Peyer's patch (tissue), 4 donors: Measurements from ENCODE around the gene KLHL17. TPM values are rescaled to one million over a fixed set of nuclear protein-coding genes. Genes with fewer than 3 reads are reported as not detected.

Experiments
- DNase-seq, 3 donors: peaks; one replicate each; pipeline ENCODE4 v3.0.0-alpha.2; 2017 to 2019
- H3K27ac ChIP-seq, 4 donors: fragments of 200-600 bp; sonication (generic); one replicate each; pipeline ENCODE4 v1.5.1; 2016 to 2019
- H3K27me3 ChIP-seq, 2 donors: fragments of 200-600 bp; sonication (generic); one replicate each; pipeline ENCODE4 v1.5.1; 2019
- H3K36me3 ChIP-seq, 3 donors: fragments of 200-600 bp; sonication (generic); one replicate each; pipeline ENCODE4 v1.5.1; 2016 to 2019
- H3K4me1 ChIP-seq, 4 donors: fragments of 200-600 bp; sonication (generic); one replicate each; pipeline ENCODE4 v1.5.1; 2016 to 2019
- H3K4me3 ChIP-seq, 4 donors: fragments of 200-600 bp; sonication (generic); 1 replicate in 3 of 4; 2 replicates in 1 of 4; pipeline ENCODE4 v1.5.1; 2016 to 2019; ENCODE audit warnings: mild to moderate bottlenecking in 1 of 4
- H3K9me3 ChIP-seq, 4 donors: fragments of 200-600 bp; sonication (generic); one replicate each; pipeline ENCODE4 v1.5.1; 2016 to 2019; ENCODE audit warnings: mild to moderate bottlenecking in 1 of 4
- POLR2A ChIP-seq, 2 donors: fragments of 450-650 bp; IDR thresholded peaks; one replicate each; pipeline ENCODE4 v1.5.1; 2017; ENCODE audit warnings: antibody characterized with exemption in 2 of 2, mild to moderate bottlenecking in 2 of 2, moderate library complexity in 2 of 2
- total RNA-seq, 4 donors: library from RNA; depleted of rRNA; stranded (reverse); fragments of >200 nt; gene quantifications; one replicate each; pipeline ENCODE4 v1.1.0, GENCODE V29; 2016
- TF ChIP-seq, protein P1 (sequence below), 6 experiments: fragments of 450-650 bp in 4 of 6; fragments of 200-600 bp in 2 of 6; sonication (generic) in 1 of 6; IDR thresholded peaks; one replicate each; pipeline ENCODE4 v1.5.1; 2017 to 2019; ENCODE audit warnings: antibody characterized with exemption in 6 of 6, mild to moderate bottlenecking in 3 of 6, moderate library complexity in 1 of 6

The KLHL17 gene
- total RNA-seq, 4 donors from 2014 or later: 14.9 to 17.0 (median 15.8) TPM

DNA sequence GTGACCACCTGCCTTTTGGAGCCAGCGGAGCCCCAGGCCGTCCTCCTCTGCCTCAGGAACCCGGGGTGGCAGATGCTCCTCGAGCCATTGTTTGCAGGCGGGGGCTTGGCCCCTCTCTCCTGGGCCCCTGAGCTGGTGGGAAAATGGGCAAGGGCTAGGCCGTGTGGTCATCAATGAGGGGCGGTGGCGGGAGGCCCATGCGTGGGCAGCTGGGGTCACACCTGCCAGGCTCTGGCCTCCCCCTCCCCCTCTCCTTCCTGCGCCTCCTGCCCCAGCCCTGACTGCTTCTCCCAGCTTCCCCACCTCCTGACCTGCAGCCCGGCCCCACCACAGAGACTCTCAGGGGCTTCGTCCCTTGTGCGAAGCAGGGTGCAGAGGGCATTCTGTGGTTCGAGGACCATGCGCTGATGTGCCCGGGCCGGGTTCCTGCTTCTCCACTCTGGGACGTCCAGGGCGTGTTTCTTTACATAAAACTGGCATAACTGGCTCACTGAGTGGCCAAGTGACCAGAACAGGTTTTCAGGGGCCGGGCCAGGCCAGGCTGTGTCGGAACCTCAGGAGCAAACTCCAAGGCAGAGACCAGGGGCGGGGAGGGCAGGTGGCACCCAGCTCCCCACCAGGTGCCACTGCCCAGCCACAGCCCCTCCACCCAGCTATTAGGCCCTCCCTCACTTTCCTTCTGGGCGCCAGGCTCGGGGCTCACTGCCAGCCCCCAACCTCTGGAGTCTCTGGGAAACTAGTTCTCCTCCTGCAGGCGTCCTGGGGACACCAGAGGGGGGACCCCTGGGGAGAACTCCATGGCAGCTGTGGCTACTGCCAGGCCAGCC is 27.4 kb upstream of the KLHL17 start:
- H3K36me3 ChIP-seq: no peaks in the 10 kb centered on the region
- no peaks in the 10 kb centered on the region for H3K9me3 ChIP-seq
- peaks cover 0 to 31% of the 10 kb centered on the region in 2 donors for H3K27me3 ChIP-seq
- H3K4me3 ChIP-seq: no peak overlapping the region
- TF ChIP-seq POLR2A (IDR thresholded peaks at IDR 0.05): no peak
- TF ChIP-seq, protein P1, sequence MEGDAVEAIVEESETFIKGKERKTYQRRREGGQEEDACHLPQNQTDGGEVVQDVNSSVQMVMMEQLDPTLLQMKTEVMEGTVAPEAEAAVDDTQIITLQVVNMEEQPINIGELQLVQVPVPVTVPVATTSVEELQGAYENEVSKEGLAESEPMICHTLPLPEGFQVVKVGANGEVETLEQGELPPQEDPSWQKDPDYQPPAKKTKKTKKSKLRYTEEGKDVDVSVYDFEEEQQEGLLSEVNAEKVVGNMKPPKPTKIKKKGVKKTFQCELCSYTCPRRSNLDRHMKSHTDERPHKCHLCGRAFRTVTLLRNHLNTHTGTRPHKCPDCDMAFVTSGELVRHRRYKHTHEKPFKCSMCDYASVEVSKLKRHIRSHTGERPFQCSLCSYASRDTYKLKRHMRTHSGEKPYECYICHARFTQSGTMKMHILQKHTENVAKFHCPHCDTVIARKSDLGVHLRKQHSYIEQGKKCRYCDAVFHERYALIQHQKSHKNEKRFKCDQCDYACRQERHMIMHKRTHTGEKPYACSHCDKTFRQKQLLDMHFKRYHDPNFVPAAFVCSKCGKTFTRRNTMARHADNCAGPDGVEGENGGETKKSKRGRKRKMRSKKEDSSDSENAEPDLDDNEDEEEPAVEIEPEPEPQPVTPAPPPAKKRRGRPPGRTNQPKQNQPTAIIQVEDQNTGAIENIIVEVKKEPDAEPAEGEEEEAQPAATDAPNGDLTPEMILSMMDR (IDR thresholded peaks at IDR 0.05): no peak
- DNase-seq: no peak
- peaks cover 0 to 8% (median 0%) of the 10 kb centered on the region in 4 donors for H3K4me1 ChIP-seq
- H3K27ac ChIP-seq: no peak overlapping the region

DNA sequence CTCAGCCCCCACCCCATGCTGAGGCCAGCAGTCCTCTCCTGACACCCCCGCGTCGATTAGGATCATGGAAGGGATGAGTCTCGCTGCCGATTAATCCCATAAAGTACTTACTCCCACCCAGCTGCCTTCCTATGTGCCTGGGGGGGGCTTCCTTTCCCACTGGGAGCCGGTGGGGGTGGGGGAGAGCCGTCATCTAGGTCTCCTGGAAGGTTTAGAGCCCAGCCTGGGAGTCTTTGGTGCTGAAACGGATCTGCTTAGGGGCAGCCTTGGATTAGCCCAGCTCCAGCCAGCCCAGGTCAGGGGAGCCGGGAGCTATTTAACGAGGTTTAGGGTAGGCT is 26.8 kb upstream of the KLHL17 start:
- DNase-seq: no peak
- Histone ChIP-seq H3K9me3 (no peaks in the 10 kb centered on the region), H3K27ac (no peak overlapping the region), H3K27me3 (peaks cover 0 to 34% of the 10 kb centered on the region in 2 donors), H3K4me3 (no peak overlapping the region), H3K36me3 (no peaks in the 10 kb centered on the region), H3K4me1 (peaks cover 0 to 8% (median 0%) of the 10 kb centered on the region in 4 donors)
- TF ChIP-seq POLR2A (IDR thresholded peaks at IDR 0.05): no peak
- TF ChIP-seq, protein P1 (IDR thresholded peaks at IDR 0.05): no peak

DNA sequence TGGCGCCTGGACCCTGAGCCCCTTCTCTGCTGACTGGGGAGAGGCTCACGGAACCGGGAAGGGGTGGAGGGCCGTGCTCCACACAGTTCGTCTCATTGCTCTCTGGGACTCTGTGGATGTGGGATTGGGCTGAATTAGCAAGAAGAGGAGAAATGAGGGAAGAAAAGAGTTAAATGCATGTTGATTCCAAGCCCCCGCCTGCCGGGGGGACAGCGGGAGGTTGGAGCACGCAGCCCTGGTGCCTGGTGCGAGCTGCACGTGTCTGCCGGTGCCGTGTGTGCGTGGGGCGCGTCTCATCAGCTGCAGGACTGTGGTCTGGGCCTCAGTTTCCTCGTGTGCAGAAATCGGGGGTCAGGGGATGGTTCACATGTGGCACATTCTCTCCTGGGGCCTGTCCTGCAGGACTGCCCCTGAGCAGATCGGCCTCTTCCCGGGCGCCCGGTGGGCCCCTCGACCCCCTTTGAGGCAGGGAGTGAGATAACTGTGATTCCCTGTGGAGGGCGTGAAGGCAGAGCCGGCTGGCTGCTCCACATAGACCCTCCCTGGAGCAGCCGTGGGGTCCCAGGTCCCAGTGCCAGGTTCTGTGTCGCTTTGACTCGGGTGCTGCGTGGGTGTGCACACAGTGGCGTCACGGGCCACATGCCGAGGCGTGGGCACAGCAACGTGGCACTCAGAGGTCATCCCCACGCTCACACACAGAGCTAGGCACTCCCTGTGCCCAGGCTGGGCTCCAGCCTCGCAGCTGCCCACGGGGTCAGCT is 25.2 kb upstream of the KLHL17 start:
- peaks cover 0 to 15% (median 3%) of the 10 kb centered on the region in 4 donors for H3K4me1 ChIP-seq
- H3K27me3 ChIP-seq: peaks cover 0 to 33% of the 10 kb centered on the region in 2 donors
- DNase-seq: no peak

DNA sequence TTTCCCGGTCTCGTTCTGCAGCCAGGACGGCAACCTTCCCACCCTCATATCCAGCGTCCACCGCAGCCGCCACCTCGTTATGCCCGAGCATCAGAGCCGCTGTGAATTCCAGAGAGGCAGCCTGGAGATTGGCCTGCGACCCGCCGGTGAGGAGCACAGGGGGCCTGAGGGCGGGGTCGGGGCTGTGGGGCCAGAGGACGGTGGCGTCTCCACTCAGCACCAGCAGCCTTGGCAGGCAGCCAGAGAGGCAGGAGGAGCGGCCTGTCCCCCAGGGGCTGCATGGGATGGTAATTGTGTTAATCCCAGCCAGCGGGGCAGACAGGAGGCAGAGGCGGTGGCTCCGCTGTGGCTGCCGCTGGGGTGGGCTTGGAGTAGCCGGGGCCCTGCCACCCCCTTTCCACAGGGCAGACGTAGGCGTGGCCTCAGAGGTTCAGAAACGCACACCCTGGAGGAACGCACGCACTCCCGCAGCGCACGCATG is 24.6 kb upstream of the KLHL17 start:
- Histone ChIP-seq H3K27ac (no peak overlapping the region), H3K27me3 (peaks cover 0 to 37% of the 10 kb centered on the region in 2 donors), H3K36me3 (no peaks in the 10 kb centered on the region), H3K4me1 (peaks cover 0 to 21% (median 8%) of the 10 kb centered on the region in 4 donors), H3K9me3 (no peaks in the 10 kb centered on the region), H3K4me3 (no peak overlapping the region)
- TF ChIP-seq POLR2A (IDR thresholded peaks at IDR 0.05): no peak
- TF ChIP-seq, protein P1 (IDR thresholded peaks at IDR 0.05): no peak
- DNase-seq: no peak

More for the DNA sequence above, 25.2 kb upstream of the KLHL17 start:
- no peaks in the 10 kb centered on the region for H3K36me3 ChIP-seq
- H3K4me3 ChIP-seq: no peak overlapping the region
- H3K27ac ChIP-seq: no peak overlapping the region
- no peaks in the 10 kb centered on the region for H3K9me3 ChIP-seq
- no peak for TF ChIP-seq POLR2A (IDR thresholded peaks at IDR 0.05)
- TF ChIP-seq, protein P1 (IDR thresholded peaks at IDR 0.05): no peak

- H3K27me3 ChIP-seq: peaks cover 0 to 43% of the 10 kb centered on the region in 2 donors
- TF ChIP-seq, protein P1 (IDR thresholded peaks at IDR 0.05): no peak
- TF ChIP-seq POLR2A (IDR thresholded peaks at IDR 0.05): no peak
- H3K4me3 ChIP-seq: no peak overlapping the region
- no peak for DNase-seq
- no peaks in the 10 kb centered on the region for H3K9me3 ChIP-seq
- no peak overlapping the region for H3K27ac ChIP-seq
- no peaks in the 10 kb centered on the region for H3K36me3 ChIP-seq
- peaks cover 0 to 29% (median 16%) of the 10 kb centered on the region in 4 donors for H3K4me1 ChIP-seq
Measured at GRCh38 chr1:936348-937264, 23.8 kb upstream of the KLHL17 start.
